GM19328 (cell line): ENCODE results near the gene PHKB.
"Not testable (repeated sequence)": the region's sequence is repeated elsewhere in the genome, so short reads cannot be mapped to it uniquely, and the experiment has no call there.

ENCODE experiments used
- ATAC-seq: cut with Tn5 transposase; IDR thresholded peaks from one replicate; pipeline ENCODE4 v1.9.1; 2021; ENCODE audit warnings: mild to moderate bottlenecking, moderate library complexity; ENCODE audit not compliant: unreplicated experiment

Gene PHKB

GRCh38 chr16:47664653-47665325 lies 203.7 kb downstream of the PHKB start:
- ATAC-seq = no peak

- ATAC-seq = no peak
Measured at GRCh38 chr16:47666434-47666833, 205.3 kb downstream of the PHKB start.

GRCh38 chr16:47667956-47668355 lies 206.8 kb downstream of the PHKB start:
- ATAC-seq = no peak

- ATAC-seq = no peak
Measured at GRCh38 chr16:47672475-47672874, 211.3 kb downstream of the PHKB start.

GRCh38 chr16:47676635-47677177 lies 215.6 kb downstream of the PHKB start:
- ATAC-seq = no peak

GRCh38 chr16:47681571-47681970 lies 220.4 kb downstream of the PHKB start:
- not testable (repeated sequence) for ATAC-seq

GRCh38 chr16:47687694-47688093 lies 226.6 kb downstream of the PHKB start:
- no peak for ATAC-seq

GRCh38 chr16:47693226-47693625 lies 232.1 kb downstream of the PHKB start:
- ATAC-seq = no peak

- no peak for ATAC-seq
Measured at GRCh38 chr16:47694543-47694942, 233.4 kb downstream of the PHKB start.

- no peak for ATAC-seq
Measured at GRCh38 chr16:47695756-47696155, 234.6 kb downstream of the PHKB start.

- ATAC-seq = no peak
Measured at GRCh38 chr16:47697826-47698225, 236.7 kb downstream of the PHKB start.

GRCh38 chr16:47699106-47699505 lies 238.0 kb downstream of the PHKB start:
- ATAC-seq = no peak

- no peak for ATAC-seq
Measured at GRCh38 chr16:47700857-47701587, 239.9 kb downstream of the PHKB start.

- no peak for ATAC-seq
Measured at GRCh38 chr16:47705266-47705665, 244.1 kb downstream of the PHKB start.

- ATAC-seq = no peak
Measured at GRCh38 chr16:47711809-47712208, 250.7 kb downstream of the PHKB start.

- no peak for ATAC-seq
Measured at GRCh38 chr16:47712276-47713224, 251.4 kb downstream of the PHKB start.

GRCh38 chr16:47713225-47713595 lies 252.1 kb downstream of the PHKB start:
- no peak for ATAC-seq

- no peak for ATAC-seq
Measured at GRCh38 chr16:47715442-47716083, 254.4 kb downstream of the PHKB start.

- no peak for ATAC-seq
Measured at GRCh38 chr16:47716571-47716970, 255.4 kb downstream of the PHKB start.

GRCh38 chr16:47719713-47720112 lies 258.6 kb downstream of the PHKB start:
- ATAC-seq = no peak
